Measurements from ENCODE around the gene ACOX1. TPM values are rescaled to one million over a fixed set of nuclear protein-coding genes. Genes with fewer than 3 reads are reported as not detected.
A peak's percentile ranks its signal among the peaks of the same experiment; 100 is the strongest.

ACOX1 gene
- total RNA-seq, 4 donors from 2014 or later = 33.7 to 44.4 (median 39.1) TPM

DNA sequence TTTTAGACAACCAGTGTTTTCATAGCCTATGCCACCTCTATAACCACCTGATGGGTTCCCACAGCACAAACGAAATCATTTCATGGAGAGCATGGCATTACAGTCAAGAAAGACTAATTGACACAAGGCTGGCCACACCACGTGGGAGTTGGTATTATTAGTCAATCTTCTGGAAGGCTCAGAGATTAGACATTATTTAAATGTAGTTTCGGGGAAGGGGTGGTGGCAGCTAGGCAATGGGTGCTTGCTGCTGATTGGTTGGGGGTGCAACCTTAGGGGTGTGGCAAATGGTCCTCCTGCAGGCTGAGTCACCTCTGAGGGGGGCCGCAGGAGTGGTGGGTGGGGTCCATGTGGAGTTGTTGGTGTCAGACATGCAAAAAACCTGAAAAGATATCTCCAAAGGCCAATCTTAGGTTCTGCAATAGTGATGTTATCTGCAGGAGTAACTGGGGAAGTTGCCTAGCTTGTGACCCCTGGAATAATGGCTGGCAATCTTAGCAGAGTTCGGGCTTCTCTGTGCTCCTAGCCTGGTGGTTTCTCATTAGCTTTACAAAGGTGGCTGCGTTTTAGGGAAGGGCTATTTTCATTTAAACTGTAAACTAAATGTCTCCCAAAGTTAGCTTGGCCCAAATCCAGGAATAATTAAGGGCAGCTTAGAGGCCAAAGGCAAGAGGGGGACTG, 4.7 kb upstream of the ACOX1 start:
- TF ChIP-seq POLR2A (IDR thresholded peaks at IDR 0.05) = no peak
- no peak for TF ChIP-seq CTCF (IDR thresholded peaks at IDR 0.05)
- TF ChIP-seq EP300 (IDR thresholded peaks at IDR 0.05) = no peak
- peak overlapping the region; percentile 9 to 93 (median 40) for H3K27ac ChIP-seq
- WGBS, 2 donors = 43 to 46% methylated on average over 6 of the region's 6 CpGs
- H3K36me3 ChIP-seq = no peaks in the 10 kb centered on the region
- DNase-seq (ENCODE audit: low spot score in 2 of 2) = no peak
- H3K4me3 ChIP-seq = no peak overlapping the region
- H3K27me3 ChIP-seq = no peaks in the 10 kb centered on the region
- no peaks in the 10 kb centered on the region for H3K9me3 ChIP-seq
- peaks cover 0 to 43% (median 7%) of the 10 kb centered on the region in 4 donors for H3K4me1 ChIP-seq

- TF ChIP-seq POLR2A (IDR thresholded peaks at IDR 0.05) = no peak
- TF ChIP-seq CTCF (IDR thresholded peaks at IDR 0.05) = no peak
- no peak for TF ChIP-seq EP300 (IDR thresholded peaks at IDR 0.05)
- Histone ChIP-seq H3K4me3 (no peak overlapping the region), H3K27ac (peak overlapping the region in 2 of 4 donors; percentile 93 to 98), H3K36me3 (no peaks in the 10 kb centered on the region), H3K27me3 (no peaks in the 10 kb centered on the region), H3K4me1 (peaks cover 0 to 68% (median 21%) of the 10 kb centered on the region in 4 donors), H3K9me3 (no peaks in the 10 kb centered on the region)
- no peak for DNase-seq (ENCODE audit: low spot score in 2 of 2)
- 68 to 74% methylated on average over 7 of the region's 7 CpGs for WGBS, 2 donors
Measured at GRCh38 chr17:75981019-75981615, 2.2 kb upstream of the ACOX1 start.

GRCh38 chr17:75980188-75981018, 1.4 kb upstream of the ACOX1 start:
- H3K4me1 ChIP-seq = peaks cover 0 to 75% (median 24%) of the 10 kb centered on the region in 4 donors
- peak overlapping the region; percentile 56 to 91 (median 78) for H3K4me3 ChIP-seq
- H3K27ac ChIP-seq = peak overlapping the region; percentile 93 to 100 (median 98)
- TF ChIP-seq EP300 (IDR thresholded peaks at IDR 0.05) = no peak
- no peak for TF ChIP-seq POLR2A (IDR thresholded peaks at IDR 0.05)
- TF ChIP-seq CTCF (IDR thresholded peaks at IDR 0.05) = no peak
- 87 to 88% methylated on average over 18 of the region's 18 CpGs for WGBS, 2 donors
- H3K27me3 ChIP-seq = no peaks in the 10 kb centered on the region
- no peak for DNase-seq (ENCODE audit: low spot score in 2 of 2)
- no peaks in the 10 kb centered on the region for H3K9me3 ChIP-seq
- H3K36me3 ChIP-seq = no peaks in the 10 kb centered on the region

- DNase-seq (ENCODE audit: low spot score in 2 of 2) = no peak
- 11 to 17% methylated on average over 19 of the region's 19 CpGs for WGBS, 2 donors
- Histone ChIP-seq H3K27me3 (no peaks in the 10 kb centered on the region), H3K9me3 (no peaks in the 10 kb centered on the region), H3K27ac (peak overlapping the region; percentile 93 to 100 (median 98)), H3K36me3 (no peaks in the 10 kb centered on the region), H3K4me1 (peaks cover 0 to 78% (median 24%) of the 10 kb centered on the region in 4 donors), H3K4me3 (peak overlapping the region; percentile 56 to 91 (median 78))
- TF ChIP-seq CTCF (IDR thresholded peaks at IDR 0.05) (no peak), EP300 (IDR thresholded peaks at IDR 0.05) (no peak), POLR2A (IDR thresholded peaks at IDR 0.05) (no peak)
Measured at GRCh38 chr17:75979705-75980187, 780 bp upstream of the ACOX1 start.
